Measurements from ENCODE around the gene LAMA2. TPM values are rescaled to one million over a fixed set of nuclear protein-coding genes. Genes with fewer than 3 reads are reported as not detected.
A peak's percentile ranks its signal among the peaks of the same experiment; 100 is the strongest.
"Not testable (repeated sequence)": the region's sequence is repeated elsewhere in the genome, so short reads cannot be mapped to it uniquely, and the experiment has no call there.

The LAMA2 gene
- polyA plus RNA-seq, 3 donors = 31.5 to 39.9 (median 37.2) TPM

GRCh38 chr6:129115471-129115870, 232.5 kb downstream of the LAMA2 start:
- no peak for DNase-seq

- no peak for DNase-seq
These were observed 234.4 kb downstream of the LAMA2 start for GRCh38 chr6:129117355-129117754.

GRCh38 chr6:129120856-129121638, 238.1 kb downstream of the LAMA2 start:
- no peak for DNase-seq

GRCh38 chr6:129124347-129124746, 241.4 kb downstream of the LAMA2 start:
- no peak for DNase-seq

GRCh38 chr6:129130106-129130505, 247.2 kb downstream of the LAMA2 start:
- DNase-seq = no peak

- DNase-seq = no peak
These were observed 248.2 kb downstream of the LAMA2 start for GRCh38 chr6:129130959-129131681.

GRCh38 chr6:129133770-129134192, 250.8 kb downstream of the LAMA2 start:
- DNase-seq = no peak

- no peak for DNase-seq
These were observed 251.6 kb downstream of the LAMA2 start for GRCh38 chr6:129134535-129134934.

GRCh38 chr6:129135451-129135850, 252.5 kb downstream of the LAMA2 start:
- DNase-seq = no peak

- no peak for DNase-seq
These were observed 253.8 kb downstream of the LAMA2 start for GRCh38 chr6:129136751-129137150.

GRCh38 chr6:129138739-129139405, 255.9 kb downstream of the LAMA2 start:
- DNase-seq = no peak

GRCh38 chr6:129140526-129140925, 257.6 kb downstream of the LAMA2 start:
- DNase-seq = peak; percentile 55

GRCh38 chr6:129141499-129141898, 258.6 kb downstream of the LAMA2 start:
- DNase-seq = no peak

GRCh38 chr6:129146902-129147301, 264.0 kb downstream of the LAMA2 start:
- no peak for DNase-seq

- no peak for DNase-seq
These were observed 267.6 kb downstream of the LAMA2 start for GRCh38 chr6:129150507-129150906.

- DNase-seq = no peak
These were observed 270.3 kb downstream of the LAMA2 start for GRCh38 chr6:129153257-129153656.

GRCh38 chr6:129159242-129159641, 276.3 kb downstream of the LAMA2 start:
- not testable (repeated sequence) for DNase-seq

- no peak for DNase-seq
These were observed 279.7 kb downstream of the LAMA2 start for GRCh38 chr6:129162605-129163004.

GRCh38 chr6:129163551-129163950, 280.6 kb downstream of the LAMA2 start:
- no peak for DNase-seq

- no peak for DNase-seq
These were observed 281.1 kb downstream of the LAMA2 start for GRCh38 chr6:129164032-129164431.

GRCh38 chr6:129172279-129172995, 289.5 kb downstream of the LAMA2 start:
- DNase-seq = not testable (repeated sequence)

GRCh38 chr6:129175066-129175465, 292.1 kb downstream of the LAMA2 start:
- DNase-seq = no peak

All from renal pelvis (tissue), 4 donors.